HG03159 (cell line): ENCODE results near the gene TMEM167A.

Experiments used
- ATAC-seq: cut with Tn5 transposase; IDR thresholded peaks from one replicate; pipeline ENCODE4 v1.9.1; 2021; ENCODE audit warnings: mild to moderate bottlenecking, moderate library complexity; ENCODE audit not compliant: unreplicated experiment

The TMEM167A gene, protein sequence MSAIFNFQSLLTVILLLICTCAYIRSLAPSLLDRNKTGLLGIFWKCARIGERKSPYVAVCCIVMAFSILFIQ

DNA sequence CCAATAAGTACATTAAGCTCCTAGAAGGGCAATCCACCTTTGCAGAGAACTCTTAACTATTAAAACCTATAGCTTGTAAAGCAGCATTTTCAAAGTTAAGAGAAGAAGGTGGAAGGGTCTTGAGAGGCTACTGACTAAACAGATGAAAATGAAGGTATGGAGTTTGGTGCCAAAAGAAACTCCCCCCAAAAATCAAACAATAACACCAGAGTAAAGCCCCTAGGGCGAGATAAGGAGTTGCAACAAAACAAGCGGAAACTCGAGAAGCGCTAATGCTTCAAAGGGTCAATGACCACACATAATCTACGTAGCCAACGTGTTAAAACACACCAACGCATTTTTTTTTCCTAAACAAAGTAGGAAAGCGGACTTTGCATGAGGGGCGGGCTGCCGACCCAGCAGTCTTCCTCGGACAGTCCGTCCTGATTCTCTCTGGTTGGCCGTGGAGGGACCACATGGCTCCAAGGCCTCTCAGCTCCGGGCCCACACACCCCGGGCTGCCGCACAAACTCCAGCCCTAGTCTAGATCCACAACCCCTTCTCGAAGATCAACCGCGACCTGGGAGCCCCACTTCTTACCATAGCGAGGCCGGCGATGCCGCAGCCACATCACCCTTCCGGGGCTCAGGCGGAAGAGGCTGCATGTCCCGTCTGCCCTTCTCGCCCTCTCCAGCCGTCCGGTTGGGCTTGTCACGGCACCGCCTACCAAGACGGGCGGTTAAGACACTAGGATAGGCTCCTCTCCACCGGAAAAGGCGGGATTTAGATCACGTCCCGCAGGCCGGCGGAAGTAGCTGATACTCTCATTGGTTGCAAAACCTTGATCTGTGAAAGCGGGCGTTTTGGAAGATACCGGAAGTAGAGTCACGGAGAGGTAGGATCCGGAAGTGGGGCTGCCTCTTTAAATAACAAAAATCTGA is at the start of gene TMEM167A, which contains the start of gene XRCC4:
TMEM167A (minus strand) TSS at position 653 of the 920 bp plus-strand sequence; CDS start at position 582, 71 bp downstream.
XRCC4 (plus strand) TSS at position 806 of the 920 bp plus-strand sequence. CDS start 27,373 bp downstream, outside the sequence.
- peak; percentile 99 for ATAC-seq

DNA sequence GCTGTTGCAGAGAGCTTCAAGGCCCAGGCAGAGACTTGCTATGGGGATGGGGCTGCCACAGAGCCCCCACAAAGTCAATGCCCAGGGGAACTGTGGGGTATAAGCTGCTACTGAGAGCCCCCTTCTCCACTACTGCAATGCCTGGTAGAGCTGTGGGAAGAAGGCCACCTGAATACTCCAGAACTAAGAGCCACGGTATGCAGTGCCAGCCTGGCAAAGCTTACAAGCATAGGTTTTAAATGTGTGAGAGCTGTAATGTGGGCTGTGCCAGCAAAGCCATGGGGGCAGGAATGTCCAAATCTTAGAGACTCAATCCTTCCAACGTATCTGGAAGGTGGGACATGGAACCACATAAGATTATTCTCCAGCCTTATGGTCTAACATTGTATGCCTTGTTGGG is 49.3 kb upstream of the TMEM167A start:
- ATAC-seq: no peak

DNA sequence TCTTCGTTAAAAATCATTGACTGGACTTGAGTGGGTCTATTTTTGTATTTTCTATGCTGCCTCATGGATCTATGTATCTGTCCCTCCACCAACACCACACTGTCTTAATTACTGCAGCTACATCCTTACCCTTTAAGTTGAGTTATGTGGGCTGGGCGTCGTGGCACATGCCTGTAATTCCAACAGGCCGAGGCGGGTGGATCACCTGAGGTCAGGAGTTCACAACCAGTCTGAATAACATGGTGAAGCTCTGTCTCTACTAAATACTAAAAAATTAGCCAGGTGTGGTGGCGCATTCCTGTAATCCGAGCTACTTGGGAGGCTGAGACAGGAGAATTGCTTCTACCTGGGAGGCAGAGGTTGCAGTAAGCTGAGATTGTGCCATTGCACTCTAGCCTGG is 48.4 kb upstream of the TMEM167A start:
- ATAC-seq: no peak

DNA sequence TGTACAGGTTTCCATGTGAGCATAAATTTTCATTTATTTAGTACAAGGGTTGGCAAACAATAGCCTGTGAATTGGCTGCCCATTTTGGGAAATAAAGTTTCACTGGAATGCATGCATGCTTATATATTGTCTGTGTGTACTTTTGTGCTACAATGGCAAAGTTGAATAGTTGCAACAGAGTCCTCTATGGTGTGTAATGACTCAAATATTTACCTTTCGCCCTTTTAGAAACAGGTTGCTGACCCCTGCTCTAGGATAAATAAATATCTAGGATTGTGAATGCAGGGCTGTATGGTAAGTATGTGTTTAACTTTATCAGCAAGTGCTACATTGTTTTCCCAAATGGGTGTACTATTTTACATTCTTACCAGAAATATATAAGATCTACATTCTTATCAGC is 47.4 kb upstream of the TMEM167A start:
- ATAC-seq: no peak

DNA sequence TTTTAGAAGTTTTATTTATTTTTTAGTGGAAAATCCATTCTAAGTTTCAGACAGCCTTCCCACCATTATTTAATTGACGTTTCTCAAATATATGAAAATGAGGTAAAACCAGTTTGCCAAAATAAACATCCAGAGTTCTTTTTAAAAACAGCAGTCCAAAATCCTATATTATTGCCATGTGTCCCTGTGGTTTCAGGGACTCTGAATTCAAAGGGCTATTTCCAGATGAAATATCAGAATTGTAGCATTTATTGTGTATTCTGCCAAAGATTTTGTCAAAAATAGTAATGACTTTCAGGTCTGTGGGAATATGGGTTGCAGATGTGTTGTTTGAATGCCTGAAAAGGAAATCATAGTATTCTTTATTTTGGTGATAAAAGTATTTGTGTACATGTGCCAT is 41.8 kb upstream of the TMEM167A start:
- ATAC-seq: no peak

DNA sequence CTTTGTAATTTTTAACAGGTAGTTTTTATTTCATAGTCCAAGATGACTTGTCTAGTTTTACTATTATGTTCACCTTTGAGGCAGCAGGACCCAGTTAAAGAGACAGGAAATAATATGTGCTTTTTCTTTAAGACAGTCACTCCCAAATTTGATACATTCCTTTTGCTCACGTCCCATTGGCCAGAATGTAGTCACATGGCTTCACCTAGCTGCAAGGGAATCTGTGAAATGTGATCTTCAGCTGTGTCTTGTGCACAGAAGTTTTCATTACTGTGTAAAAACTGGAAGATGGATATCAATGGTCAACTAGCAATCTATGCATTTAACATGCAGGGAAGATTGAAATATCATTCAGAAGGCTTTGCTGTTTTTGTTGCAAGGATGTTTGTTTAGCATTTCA is 41.3 kb upstream of the TMEM167A start:
- no peak for ATAC-seq

DNA sequence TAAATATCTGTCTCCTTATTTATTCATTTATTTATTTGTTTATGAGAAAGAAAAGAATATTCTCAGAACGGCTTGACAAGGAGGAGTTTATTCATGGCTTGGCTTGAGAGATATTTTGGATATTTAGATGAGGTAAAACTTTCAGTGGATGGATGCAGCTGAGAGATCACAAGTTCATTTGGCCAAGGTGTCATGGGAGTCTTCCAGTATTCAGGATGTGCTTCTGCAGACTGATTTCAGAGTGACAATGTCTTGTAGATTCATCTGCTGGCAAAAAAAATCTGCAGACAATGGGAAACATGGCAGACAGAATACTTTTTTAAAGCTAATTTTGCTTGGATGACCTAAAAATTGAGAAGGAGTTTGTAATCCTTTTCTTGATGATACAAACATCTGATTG is 38.6 kb upstream of the TMEM167A start:
- ATAC-seq: no peak

DNA sequence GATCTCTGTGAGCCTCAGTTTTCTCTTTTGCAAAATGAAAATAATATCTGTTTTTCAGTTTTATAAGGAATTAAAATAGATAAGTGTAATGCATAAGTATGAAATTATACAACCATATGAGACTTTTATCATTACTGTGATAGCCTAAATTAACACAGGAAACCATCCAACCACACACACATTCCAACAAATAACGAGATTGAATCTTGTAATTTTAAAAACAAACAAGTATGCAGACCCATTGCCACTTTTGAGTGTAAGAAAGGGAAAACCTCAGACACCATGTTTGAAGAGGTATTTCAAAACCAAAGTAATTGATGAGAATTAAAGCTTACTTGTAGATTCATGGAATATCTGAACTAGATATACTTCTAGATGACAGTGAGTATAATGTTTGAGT is 32.2 kb upstream of the TMEM167A start:
- no peak for ATAC-seq

DNA sequence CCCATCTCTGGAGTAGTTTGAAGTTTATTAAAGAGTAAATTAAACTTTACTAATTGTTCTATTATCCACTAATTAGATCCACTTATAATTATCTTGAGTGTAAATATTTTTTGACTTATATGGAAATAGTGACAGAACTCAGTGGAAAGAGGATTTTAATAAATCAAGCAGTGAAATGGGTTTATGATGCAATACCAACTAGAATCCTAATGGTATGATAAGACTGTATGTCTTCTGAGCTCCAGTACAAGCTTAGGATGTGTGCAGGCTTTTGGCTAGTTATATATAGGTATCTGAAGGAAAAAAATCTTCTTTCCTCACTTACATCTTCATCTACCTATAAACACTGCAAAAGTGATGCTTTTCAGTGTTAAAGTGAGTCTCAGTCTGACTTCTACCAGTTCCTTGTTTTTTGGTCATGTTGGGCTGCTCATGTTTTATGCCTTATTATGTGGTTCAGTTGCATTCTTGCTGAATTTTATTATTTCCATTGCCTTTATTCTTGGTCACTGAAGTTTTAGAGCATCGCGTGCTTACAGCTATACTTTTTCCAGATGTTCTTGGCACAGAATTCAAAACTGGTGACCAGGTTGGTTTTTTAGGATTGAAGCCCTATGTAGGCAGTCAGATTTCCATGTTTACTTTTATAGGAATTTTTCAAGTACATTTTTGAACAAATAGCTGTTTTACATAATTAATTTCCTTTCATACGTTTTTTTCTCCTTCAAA is 30.7 kb upstream of the TMEM167A start:
- no peak for ATAC-seq

DNA sequence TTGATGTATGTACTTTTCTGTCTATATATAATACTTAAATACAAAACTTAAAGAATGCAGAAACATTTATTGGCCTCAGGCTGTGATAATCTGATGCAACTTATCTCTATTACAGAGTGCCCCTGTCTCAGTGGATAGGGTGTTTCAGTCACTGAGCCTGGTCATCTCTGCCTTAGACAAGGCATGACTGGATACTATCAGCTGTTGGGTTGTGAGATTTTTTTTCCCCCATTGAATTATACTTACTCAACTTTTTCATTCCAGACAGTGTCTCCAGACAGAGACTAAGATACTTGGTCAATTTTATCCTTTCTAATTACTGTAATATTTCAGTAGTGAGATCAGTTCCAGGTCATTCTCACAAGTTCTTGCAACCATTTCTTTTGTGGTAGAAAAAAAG is 26.8 kb upstream of the TMEM167A start:
- ATAC-seq: no peak

DNA sequence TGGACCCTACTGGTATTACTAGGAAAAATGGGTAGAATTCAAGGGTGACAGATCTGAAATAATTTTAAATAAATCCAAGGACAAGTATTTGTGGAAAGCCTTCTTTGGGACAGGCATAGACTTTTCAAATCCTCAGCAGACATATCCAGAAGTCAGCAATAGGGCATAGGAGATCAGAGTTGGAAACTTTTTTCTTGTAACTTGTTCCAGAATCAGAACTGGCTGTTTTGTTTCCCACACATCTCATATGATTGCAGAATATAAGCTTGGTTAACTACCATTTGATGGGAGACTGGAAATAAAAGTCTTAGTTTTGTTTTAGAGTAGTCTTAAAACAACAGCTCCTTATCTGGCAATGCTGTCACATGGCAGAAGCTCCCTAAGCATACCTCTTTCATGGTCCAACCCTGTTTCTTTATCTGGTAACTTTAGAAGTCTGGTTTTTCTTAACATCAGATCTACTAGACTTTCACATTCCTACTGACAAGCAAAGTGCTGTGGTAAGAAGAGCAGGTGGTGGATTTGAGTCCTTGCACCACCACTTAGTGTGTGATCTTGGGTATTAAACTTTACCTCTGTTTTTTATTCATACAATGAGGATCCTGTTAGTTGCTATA is 25.3 kb upstream of the TMEM167A start:
- ATAC-seq: no peak

DNA sequence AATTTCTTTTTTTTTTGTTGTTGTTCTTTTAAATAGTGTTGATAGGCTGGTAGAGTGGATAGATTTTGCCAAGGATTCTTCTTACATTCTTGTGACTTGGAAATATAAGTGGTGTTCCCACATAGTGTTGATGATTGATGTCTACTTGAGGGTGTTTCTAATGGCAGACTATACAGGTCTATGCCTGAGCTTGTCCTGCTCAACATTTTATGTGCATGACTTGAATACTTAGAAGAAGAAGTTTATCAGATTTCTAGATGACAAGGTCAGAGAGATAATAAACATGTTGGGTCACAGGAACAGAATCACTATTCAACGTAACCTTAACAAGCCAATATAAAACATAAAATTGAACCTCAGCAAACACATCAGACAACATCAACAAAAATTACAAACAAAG is 24.3 kb upstream of the TMEM167A start:
- no peak for ATAC-seq

DNA sequence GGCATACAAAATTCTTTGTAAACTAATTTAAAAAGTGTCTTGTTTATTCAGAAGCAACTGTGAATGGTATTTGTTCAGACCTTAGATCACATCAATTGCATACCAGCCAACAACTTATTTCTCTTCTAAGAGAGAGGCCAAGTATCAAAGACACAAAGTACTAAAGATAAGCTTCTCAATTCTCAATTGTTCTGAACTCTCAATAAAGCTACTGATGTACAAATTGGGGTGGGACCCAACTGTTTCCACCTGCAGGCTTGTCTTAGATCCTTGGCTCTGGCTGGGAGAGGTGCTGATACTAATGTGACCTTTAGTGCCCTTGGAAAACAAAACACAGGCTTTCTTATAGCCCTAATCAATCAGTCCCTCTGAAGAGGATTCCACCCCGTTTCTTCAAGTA is 22.3 kb upstream of the TMEM167A start:
- ATAC-seq: no peak

DNA sequence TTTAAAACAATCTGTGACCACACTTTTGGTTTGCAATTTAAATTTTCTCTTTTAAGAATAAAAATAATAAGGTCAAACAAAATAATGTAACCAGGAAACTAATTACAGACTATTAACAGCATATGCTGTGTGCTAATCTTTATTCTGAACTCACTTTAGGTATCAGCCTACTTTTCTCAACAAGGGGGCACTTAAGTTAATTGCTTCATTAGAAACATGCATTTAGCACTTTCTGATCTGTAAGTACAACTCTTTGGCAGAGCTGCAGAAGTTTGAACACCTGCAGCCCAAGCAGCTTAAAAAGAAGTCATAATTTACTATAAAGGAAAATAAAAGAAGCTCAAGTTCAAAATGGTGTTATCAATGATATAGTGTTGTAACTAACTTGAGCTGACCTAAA is 21.8 kb upstream of the TMEM167A start:
- no peak for ATAC-seq

DNA sequence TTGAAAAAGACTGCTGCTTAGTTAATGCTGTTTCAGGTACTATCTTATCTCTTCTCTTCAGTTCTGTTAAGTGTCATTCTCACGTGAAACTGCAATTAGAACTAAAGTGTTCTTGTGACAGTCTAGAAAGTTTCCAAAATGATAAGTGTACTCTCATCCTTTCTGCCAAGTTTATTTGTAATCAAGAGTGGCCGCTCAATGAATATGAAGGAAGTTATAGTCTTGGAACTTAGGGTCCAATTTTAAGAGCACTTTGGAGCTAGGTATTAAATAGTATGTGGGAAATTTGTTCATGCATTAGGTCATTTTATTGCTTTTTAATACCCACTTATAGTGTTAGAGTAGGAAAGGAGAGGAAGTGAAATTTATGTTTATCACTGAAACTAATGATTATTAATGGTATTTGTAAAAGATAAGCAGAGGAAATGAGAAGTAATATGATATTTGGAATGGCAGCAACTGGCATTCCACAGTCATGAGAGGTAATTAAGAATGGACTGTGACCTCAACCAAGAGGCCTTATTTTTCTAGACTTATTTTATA is 20.6 kb upstream of the TMEM167A start:
- ATAC-seq: no peak

DNA sequence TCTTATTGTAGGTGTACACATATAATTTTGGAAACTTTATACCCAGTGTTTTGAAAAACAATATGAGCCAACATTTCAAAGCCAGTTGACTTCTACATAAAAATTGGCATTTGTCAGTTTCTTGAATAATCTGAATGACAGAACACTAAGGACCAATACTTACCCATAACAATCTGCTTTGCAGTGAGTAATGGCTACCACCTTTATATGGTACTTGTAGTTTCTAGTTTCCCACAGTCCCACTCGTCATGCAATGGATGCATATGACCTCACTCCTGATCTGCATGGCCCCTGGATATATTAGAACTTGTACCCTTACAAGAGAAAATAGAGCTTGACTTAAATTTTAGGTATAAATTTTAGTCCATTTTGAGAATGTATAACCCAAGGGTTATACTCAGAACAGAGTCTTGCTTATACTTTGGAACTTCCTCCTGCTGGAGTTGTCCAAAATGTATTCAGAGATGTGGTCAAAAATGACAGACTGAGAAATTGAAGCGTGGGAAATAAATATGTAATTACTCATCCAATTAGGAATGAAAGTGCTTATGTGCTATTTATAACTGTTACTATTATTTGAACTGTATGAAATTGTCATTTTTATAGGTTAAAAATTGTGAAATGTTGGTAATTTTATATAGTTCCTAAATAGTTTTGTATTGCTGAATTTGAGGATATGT is 19.6 kb upstream of the TMEM167A start:
- ATAC-seq: no peak

DNA sequence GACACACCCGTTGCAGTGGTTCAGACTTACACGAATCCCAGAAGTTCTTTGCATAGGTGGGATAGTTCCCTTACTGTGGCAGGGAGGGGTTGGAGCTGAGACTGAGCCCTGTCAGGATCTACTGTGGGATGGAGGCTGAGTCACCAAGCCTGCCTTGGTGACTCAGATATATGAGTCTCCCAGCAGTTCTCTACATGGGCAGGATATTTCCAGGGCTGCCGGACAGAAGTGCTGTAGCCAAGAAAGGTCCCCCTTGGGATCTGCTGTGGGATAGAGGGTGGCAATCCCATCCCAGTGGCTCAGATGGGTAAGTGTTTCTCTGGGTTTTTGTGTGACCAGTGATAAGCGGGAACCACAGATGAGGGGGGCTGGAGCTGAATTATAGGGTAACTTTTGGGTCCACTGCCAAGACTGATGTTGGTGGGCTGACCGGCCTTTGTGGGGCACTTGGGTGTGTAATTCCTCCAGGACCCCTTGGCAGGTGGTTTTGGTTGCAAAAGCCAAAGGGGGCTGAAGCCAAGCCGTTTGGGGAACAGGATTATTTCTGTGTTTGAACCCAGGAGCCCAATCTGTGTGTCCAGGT is 18.9 kb upstream of the TMEM167A start:
- ATAC-seq: no peak

DNA sequence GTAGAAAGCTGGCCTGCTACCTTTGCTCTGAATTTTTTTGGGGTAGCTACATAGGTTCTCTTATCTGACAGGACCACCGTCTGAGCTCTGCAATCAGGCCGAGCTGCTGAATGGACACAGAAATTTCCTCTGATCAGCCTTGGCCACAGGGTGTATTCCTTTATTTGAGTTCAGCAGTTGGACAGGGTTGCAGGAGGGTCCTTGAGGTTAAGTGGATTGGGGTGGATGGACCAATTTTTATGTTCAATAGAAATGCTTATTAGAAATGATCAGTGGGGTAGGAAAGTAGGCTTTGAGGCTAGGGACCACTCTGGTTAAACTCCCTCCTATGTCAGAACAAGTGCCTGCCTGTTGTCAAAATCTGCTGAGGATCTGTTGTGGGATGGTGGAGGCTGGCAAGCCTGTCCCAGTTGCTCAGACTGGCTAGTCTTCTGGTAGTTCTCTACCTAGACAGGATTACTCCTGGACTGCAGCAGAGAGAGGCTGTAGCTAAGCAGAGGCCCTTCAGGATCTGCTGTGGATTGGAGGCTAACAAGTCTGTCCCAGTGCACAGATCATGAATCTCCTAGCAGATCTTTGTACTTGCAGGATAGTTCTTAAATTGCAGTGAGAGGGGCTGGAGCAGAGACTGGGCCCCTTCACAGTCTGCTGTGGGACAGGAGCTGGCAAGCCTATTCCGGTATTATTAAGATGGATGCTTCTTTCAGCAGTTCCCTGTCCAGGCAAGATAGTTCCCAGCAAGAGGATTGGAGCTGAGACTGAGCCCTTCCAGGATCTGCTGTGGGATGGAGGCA is 18.2 kb upstream of the TMEM167A start:
- ATAC-seq: no peak

DNA sequence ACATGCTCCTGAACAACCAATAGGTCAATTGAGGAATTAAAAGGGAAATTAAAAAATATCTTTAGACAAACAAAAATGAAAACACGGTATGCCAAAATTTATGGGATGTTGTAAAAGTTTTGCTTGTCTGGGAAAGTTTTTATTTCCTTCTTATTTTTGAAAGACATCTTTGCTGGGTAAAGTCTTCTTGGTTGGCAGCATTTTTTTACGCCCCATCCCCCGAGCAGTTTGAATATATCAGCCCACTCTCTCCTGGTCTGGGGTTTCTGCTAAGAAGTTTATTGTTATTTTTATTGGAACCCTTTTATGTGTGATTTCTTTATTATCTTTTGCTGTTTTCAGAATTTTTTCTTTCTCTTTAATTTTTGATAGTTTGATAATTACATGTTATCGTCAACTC is 16.5 kb upstream of the TMEM167A start:
- no peak for ATAC-seq
